MM.1S (cell line): ENCODE results near the gene APBA1.

Experiments used
- EZH2 ChIP-seq: fragments of 300-600 bp; sonication (generic); optimal IDR thresholded peaks from 2 replicates; pipeline ENCODE3; 2017; ENCODE audit warnings: low read depth, mild to moderate bottlenecking, antibody characterized with exemption, low read length, mixed read lengths
- TF ChIP-seq, protein P1 (sequence below): fragments of 300-600 bp; sonication (generic); IDR thresholded peaks from 2 replicates; pipeline ENCODE4 v1.5.1; 2016; ENCODE audit warnings: antibody characterized with exemption, low read length, mixed read lengths

DNA sequence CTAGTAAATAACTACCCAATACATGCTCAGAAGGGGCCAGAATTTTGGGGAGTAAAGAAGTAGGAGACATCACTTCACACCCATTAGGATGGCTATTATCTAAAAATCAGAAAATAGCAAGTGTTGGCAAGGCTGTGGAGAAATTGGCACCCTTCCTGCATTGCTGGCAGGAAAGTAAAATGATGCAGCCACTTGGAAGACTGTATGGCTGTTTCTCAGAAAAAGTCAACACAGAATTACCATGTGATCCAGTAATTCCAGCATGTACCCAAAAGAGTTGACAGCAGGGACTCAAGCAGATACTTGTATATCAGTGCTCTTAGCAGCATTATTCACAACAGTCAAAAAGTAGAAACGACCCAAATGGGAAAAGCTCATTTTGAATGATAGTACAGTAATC, 107.6 kb downstream of the APBA1 start:
- TF ChIP-seq, protein P1, sequence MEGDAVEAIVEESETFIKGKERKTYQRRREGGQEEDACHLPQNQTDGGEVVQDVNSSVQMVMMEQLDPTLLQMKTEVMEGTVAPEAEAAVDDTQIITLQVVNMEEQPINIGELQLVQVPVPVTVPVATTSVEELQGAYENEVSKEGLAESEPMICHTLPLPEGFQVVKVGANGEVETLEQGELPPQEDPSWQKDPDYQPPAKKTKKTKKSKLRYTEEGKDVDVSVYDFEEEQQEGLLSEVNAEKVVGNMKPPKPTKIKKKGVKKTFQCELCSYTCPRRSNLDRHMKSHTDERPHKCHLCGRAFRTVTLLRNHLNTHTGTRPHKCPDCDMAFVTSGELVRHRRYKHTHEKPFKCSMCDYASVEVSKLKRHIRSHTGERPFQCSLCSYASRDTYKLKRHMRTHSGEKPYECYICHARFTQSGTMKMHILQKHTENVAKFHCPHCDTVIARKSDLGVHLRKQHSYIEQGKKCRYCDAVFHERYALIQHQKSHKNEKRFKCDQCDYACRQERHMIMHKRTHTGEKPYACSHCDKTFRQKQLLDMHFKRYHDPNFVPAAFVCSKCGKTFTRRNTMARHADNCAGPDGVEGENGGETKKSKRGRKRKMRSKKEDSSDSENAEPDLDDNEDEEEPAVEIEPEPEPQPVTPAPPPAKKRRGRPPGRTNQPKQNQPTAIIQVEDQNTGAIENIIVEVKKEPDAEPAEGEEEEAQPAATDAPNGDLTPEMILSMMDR: no peak
- TF ChIP-seq EZH2: no peak
